OCI-LY1 (cell line): ENCODE results near the gene COLEC12.

Experiments used
- CTCF ChIP-seq: fragments of 200-600 bp; sonication (generic), shearing (Covaris generic); IDR thresholded peaks from 2 replicates; pipeline ENCODE4 v1.5.1; 2017; ENCODE audit warnings: mild to moderate bottlenecking, antibody characterized with exemption, low read length, moderate library complexity, mixed read lengths
- EZH2 ChIP-seq: fragments of 200-600 bp; sonication (generic), shearing (Covaris generic); IDR thresholded peaks from 2 replicates; pipeline ENCODE4 v1.8.0; 2017; ENCODE audit warnings: borderline replicate concordance, mixed run types, mild to moderate bottlenecking, antibody characterized with exemption, low read length, moderate library complexity, mixed read lengths

DNA sequence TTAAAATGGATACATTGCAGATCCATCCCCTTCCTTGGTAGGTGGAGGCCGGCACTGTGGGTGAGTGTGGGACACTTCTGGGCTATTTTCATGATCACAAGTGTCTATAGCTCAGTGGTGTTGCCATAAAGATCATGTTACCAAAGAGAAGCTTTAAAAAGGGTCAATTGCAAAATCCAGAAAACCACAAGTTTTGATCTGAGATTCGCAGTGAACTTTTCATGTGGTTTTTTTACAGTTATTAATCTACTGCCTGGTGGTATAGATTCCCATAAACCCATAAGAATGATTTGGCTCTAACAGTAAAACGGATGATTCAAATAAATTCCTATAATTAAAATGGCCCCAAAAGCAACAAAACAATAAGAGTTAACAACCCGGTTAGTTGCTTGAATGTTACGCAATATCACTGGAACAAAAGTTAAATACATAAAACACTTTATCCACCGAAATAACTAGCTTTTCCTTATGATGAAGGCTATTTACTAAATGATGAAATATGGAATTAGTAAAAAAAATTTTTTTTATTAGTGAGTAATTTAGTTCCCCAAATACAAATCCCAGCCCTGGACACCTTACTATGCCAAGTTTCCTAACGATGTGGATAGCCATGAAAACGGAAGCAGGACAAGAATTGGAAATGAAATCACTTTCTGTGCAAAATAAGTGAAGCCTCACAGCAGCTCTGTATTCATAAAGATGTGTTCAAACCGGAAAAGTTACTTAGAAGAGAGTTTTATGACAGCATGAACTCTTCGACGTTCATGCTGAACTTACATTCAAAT lies 137.0 kb downstream of the COLEC12 start:
- no peak for TF ChIP-seq CTCF
- TF ChIP-seq EZH2 = no peak
